ENCODE data around the gene RPL27A. TPM values are rescaled to one million over a fixed set of nuclear protein-coding genes. Genes with fewer than 3 reads are reported as not detected.

Gene RPL27A
- total and polyA plus RNA-seq, 2 of the 8 experiments (the other 6 are each of a cell fraction or from before 2014, with no cell fraction given): 1,756 to 1,777 TPM

DNA sequence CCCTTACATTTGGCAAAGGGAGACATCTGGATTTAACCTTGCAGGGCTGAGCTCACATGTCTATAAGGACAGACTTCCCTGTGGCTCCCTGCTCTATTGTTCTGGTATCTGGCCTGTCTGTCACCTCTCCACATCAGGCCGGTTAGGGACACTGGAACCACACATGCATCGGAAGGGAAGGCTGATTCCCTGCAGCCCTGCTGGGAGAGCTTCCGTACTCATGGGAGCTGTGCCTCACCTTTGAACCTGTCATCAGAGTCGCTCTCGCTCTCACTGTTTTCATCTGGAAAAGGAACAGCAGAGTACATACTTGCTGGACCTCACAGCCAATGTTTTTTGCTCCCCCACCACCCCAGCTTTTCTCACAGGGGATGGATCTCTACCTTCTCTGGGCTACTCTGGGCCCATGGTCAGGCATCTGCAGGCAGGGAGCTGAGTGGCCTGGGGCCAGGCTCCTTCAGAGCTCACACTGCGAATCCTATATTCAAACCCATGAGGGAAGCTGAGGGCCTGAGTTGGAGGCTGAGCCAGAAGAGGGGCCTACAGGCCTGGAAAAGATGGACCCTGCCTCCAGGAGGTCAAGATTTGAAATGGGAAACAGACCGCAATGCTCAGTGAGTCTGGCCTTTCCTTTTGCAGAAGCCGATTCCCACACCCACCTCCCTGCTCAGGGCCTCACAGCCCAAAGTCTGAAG is 31.3 kb downstream of the RPL27A start:
- Histone ChIP-seq H3K27ac (ENCODE audit: low read depth, low read length) (no peak overlapping the region), H2AFZ (ENCODE audit: low read length) (no peak overlapping the region), H3K4ac (replicated peaks; ENCODE audit: insufficient read length, low read depth, low read length) (no peak overlapping the region), H4K20me1 (replicated peaks in 1 of 2; ENCODE audit: control insufficient read depth in 1 of 2, insufficient read depth in 2 of 2, low read length in 2 of 2) (no peaks in the 10 kb centered on the region), H3K79me2 (ENCODE audit: control insufficient read depth in 1 of 2, insufficient read depth in 2 of 2, low read length in 2 of 2) (no peaks in the 10 kb centered on the region), H3K18ac (ENCODE audit: extremely low read depth, low read length) (no peak overlapping the region), H3K4me3 (ENCODE audit: extremely low read depth in 1 of 4, insufficient read depth in 2 of 4, low read depth in 3 of 4, low read length in 4 of 4) (no peak overlapping the region), H2BK5ac (ENCODE audit: low read depth, low read length) (no peak overlapping the region), H2AK5ac (ENCODE audit: low read depth, low read length) (no peak overlapping the region), H3K23ac (ENCODE audit: insufficient read length) (no peak overlapping the region), H3K23me2 (ENCODE audit: low read depth, low read length) (no peaks in the 10 kb centered on the region), H3K79me1 (ENCODE audit: low read depth, low read length) (peaks cover 3% of the 10 kb centered on the region; the same call in 1 of the 2 replicates), H4K91ac (replicated peaks; ENCODE audit: insufficient read length, low read length) (no peak overlapping the region), H2BK120ac (replicated peaks; ENCODE audit: low read depth, low read length) (no peak overlapping the region), H3K4me2 (ENCODE audit: insufficient read depth in 1 of 2, low read depth in 2 of 2, low read length in 2 of 2) (no peak overlapping the region), H4K8ac (ENCODE audit: extremely low read depth, insufficient read depth, low read length) (no peak overlapping the region), H2BK15ac (ENCODE audit: low read length) (no peak overlapping the region), H3K9ac (replicated peaks in 1 of 4; ENCODE audit: extremely low read depth in 1 of 4, low read depth in 3 of 4, low read length in 3 of 4) (no peak overlapping the region), H3K36me3 (ENCODE audit: control insufficient read depth in 2 of 4, insufficient read depth in 4 of 4, low read length in 3 of 4) (peaks cover 0 to 6% (median 2%) of the 10 kb centered on the region in 4 experiments; a peak in 5 of 8 replicates), H3K9me3 (ENCODE audit: insufficient read depth in 2 of 2, low read depth in 1 of 2, low read length in 1 of 2) (no peaks in the 10 kb centered on the region), H3K56ac (replicated peaks; ENCODE audit: insufficient read length, low read depth, low read length) (no peak overlapping the region), H3K14ac (ENCODE audit: insufficient read length) (no peak overlapping the region), H3K27me3 (replicated peaks in 1 of 4; ENCODE audit: control insufficient read depth in 3 of 4, extremely low read depth in 1 of 4, insufficient read depth in 3 of 4, low read length in 3 of 4) (no peaks in the 10 kb centered on the region), H2BK20ac (ENCODE audit: low read length) (no peak overlapping the region), H4K5ac (ENCODE audit: insufficient read length, low read depth, low read length) (no peak overlapping the region), H3K4me1 (replicated peaks in 1 of 4; ENCODE audit: control insufficient read depth in 3 of 4, insufficient read depth in 4 of 4, low read length in 3 of 4) (peaks cover 0 to 6% (median 3%) of the 10 kb centered on the region in 4 experiments; a peak in 4 of 7 replicates), H2BK12ac (ENCODE audit: low read depth, low read length) (no peak overlapping the region)
- WGBS, 2 experiments (ENCODE audit: extremely low coverage in 1 of 2, insufficient coverage in 1 of 2, insufficient read length in 1 of 2, insufficient replicate concordance in 2 of 2, low coverage in 1 of 2, low lambda C conversion rate in 2 of 2, missing lambda C conversion rate in 1 of 2): 91% methylated on average over 8 of the region's 8 CpGs; no CpG with 5 or more reads in 1 of the 2 experiments
- TF ChIP-seq POLR2A (IDR thresholded peaks at IDR 0.05; ENCODE audit: control extremely low read depth in 1 of 2, low read depth in 2 of 2, low read length in 2 of 2) (no peak), TEAD4 (IDR thresholded peaks at IDR 0.05; ENCODE audit: low read depth, low read length) (no peak), HDAC2 (IDR thresholded peaks at IDR 0.05; ENCODE audit: borderline replicate concordance in 1 of 2, low read depth in 2 of 2, low read length in 2 of 2) (no peak), GABPA (IDR thresholded peaks at IDR 0.05; ENCODE audit: borderline replicate concordance, insufficient read depth, low read length) (no peak), CBX5 (IDR thresholded peaks at IDR 0.05; ENCODE audit: low read depth, low read length) (no peak), SRF (IDR thresholded peaks at IDR 0.05; ENCODE audit: low read depth, low read length) (no peak), RNF2 (IDR thresholded peaks at IDR 0.05; ENCODE audit: borderline replicate concordance, low read depth, low read length, missing control alignments, poor library complexity, severe bottlenecking) (no peak), SP1 (IDR thresholded peaks at IDR 0.05; ENCODE audit: low read depth, low read length) (no peak), TAF7 (optimal IDR thresholded peaks at IDR 0.05; ENCODE audit: borderline replicate concordance, low read depth, low read length) (no peak), EGR1 (IDR thresholded peaks at IDR 0.05; ENCODE audit: borderline replicate concordance, low read depth, low read length) (no peak), EP300 (IDR thresholded peaks at IDR 0.05; ENCODE audit: borderline replicate concordance in 1 of 2, low read depth in 2 of 2, low read length in 2 of 2) (no peak), ASH2L (IDR thresholded peaks at IDR 0.05; ENCODE audit: low read length) (no peak)
- ChIA-PET POLR2A (ENCODE audit: partially characterized antibody) (interaction anchor here (0.6 to 3.7 kb wide), 8 partner anchors 9 to 97 kb away, joined by 3 to 21 read pairs (median 7); partner anchors contain the start of genes RPL27A and TRIM66), CTCF (ENCODE audit: partially characterized antibody) (interaction anchor here (0.7 to 2.5 kb wide), 9 partner anchors 8 to 120 kb away, joined by 3 to 8 read pairs (median 4); no protein-coding TSS in a partner anchor)
- FAIRE-seq: no peak
- DNase-seq (ENCODE audit: low read depth in 1 of 2, low spot score in 2 of 2): no peak

Data from H1 (cell line).